DND-41 (cell line): ENCODE measurements around the gene DOCK8.

Experiments
- ATAC-seq: fragments of 200-7000 bp; cut with Tn5 transposase; 3 replicates; pipeline ENCODE4 v1.9.1; 2021; ENCODE audit warnings: low read depth; ENCODE audit not compliant: insufficient read depth
- DNase-seq: peaks from one replicate; pipeline ENCODE4 v3.0.0-alpha.2; 2020
- H2AFZ ChIP-seq: 2 replicates; pipeline ENCODE4 v1.6.0; 2012; ENCODE audit warnings: low read depth, low read length
- H3K27ac ChIP-seq: 2 replicates; pipeline ENCODE4 v1.5.1; 2012; ENCODE audit warnings: low read length, inconsistent platforms
- H3K27me3 ChIP-seq: fragments of 200-600 bp; sonication (generic); 2 replicates; pipeline ENCODE4 v1.6.0; 2012; ENCODE audit warnings: low read length, mild to moderate bottlenecking, inconsistent platforms; ENCODE audit not compliant: insufficient read depth, poor library complexity
- H3K36me3 ChIP-seq: 2 replicates; pipeline ENCODE4 v1.5.1; 2012; ENCODE audit warnings: low read length, inconsistent platforms; ENCODE audit not compliant: insufficient read depth
- H3K4me1 ChIP-seq: 2 replicates; pipeline ENCODE4 v1.5.1; 2012; ENCODE audit warnings: mild to moderate bottlenecking, low read length; ENCODE audit not compliant: insufficient read depth
- H3K4me2 ChIP-seq: 2 replicates; pipeline ENCODE4 v1.6.0; 2012; ENCODE audit warnings: mild to moderate bottlenecking, moderate library complexity, low read length, inconsistent platforms; ENCODE audit not compliant: insufficient read depth
- H3K4me3 ChIP-seq, 2 experiments: fragments of 200-600 bp in 1 of 2; shearing (Covaris generic) in 1 of 2; 2 replicates each; pipeline ENCODE4 v1.5.1; 2012 to 2016; ENCODE audit warnings: inconsistent platforms in 2 of 2, low read length in 2 of 2, mild to moderate bottlenecking in 2 of 2, low read depth in 1 of 2, moderate library complexity in 1 of 2
- H3K79me2 ChIP-seq: 2 replicates; pipeline ENCODE4 v1.6.0; 2012; ENCODE audit warnings: low read length, inconsistent platforms; ENCODE audit not compliant: insufficient read depth
- H3K9ac ChIP-seq: 2 replicates; pipeline ENCODE4 v1.6.0; 2012; ENCODE audit warnings: low read depth, mild to moderate bottlenecking, inconsistent platforms, low read length, moderate library complexity
- H3K9me3 ChIP-seq: 2 replicates; pipeline ENCODE4 v1.5.1; 2012; ENCODE audit warnings: low read length, moderate library complexity, mild to moderate bottlenecking, inconsistent platforms; ENCODE audit not compliant: insufficient read depth, severe bottlenecking
- H4K20me1 ChIP-seq: 2 replicates; pipeline ENCODE4 v1.6.0; 2012; ENCODE audit warnings: low read length; ENCODE audit not compliant: insufficient read depth
- EZH2 ChIP-seq: IDR thresholded peaks from 3 replicates; pipeline ENCODE4 v1.6.1; 2012; ENCODE audit warnings: borderline replicate concordance, low read depth, mild to moderate bottlenecking, moderate library complexity, low read length, inconsistent platforms; ENCODE audit not compliant: severe bottlenecking
- TF ChIP-seq, protein P1 (sequence below): IDR thresholded peaks from 2 replicates; pipeline ENCODE4 v1.5.1; 2012; ENCODE audit warnings: borderline replicate concordance, low read length, moderate library complexity, mild to moderate bottlenecking; ENCODE audit not compliant: poor library complexity, severe bottlenecking; ENCODE audit errors: extremely low read depth

The DOCK8 gene

DNA sequence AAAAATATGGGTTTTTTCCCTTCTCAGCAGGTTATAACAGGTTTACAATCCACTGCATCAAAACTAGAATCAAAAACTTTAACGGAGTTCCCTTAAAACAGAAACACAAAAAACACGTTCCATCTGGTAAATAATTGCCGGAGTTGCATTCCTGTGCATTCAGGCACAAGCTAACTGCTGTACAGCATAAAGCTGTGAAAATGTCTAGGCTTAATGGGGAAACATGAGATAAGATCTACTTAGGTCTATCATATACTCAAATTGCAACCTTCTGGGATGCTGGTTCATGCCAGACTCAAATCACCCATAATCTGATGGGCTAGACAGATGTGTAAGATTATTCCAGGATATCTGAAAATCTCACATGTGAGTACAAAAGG, 265.3 kb downstream of the DOCK8 start:
- Histone ChIP-seq H3K27me3 (no peaks in the 10 kb centered on the region), H4K20me1 (no peaks in the 10 kb centered on the region), H3K27ac (no peak overlapping the region), H3K9me3 (no peaks in the 10 kb centered on the region), H3K9ac (no peak overlapping the region), H3K4me3 (no peak overlapping the region), H3K79me2 (no peaks in the 10 kb centered on the region), H3K36me3 (no peaks in the 10 kb centered on the region), H3K4me2 (no peak overlapping the region), H3K4me1 (no peaks in the 10 kb centered on the region), H2AFZ (no peak overlapping the region)
- no peak for TF ChIP-seq EZH2
- TF ChIP-seq, protein P1, sequence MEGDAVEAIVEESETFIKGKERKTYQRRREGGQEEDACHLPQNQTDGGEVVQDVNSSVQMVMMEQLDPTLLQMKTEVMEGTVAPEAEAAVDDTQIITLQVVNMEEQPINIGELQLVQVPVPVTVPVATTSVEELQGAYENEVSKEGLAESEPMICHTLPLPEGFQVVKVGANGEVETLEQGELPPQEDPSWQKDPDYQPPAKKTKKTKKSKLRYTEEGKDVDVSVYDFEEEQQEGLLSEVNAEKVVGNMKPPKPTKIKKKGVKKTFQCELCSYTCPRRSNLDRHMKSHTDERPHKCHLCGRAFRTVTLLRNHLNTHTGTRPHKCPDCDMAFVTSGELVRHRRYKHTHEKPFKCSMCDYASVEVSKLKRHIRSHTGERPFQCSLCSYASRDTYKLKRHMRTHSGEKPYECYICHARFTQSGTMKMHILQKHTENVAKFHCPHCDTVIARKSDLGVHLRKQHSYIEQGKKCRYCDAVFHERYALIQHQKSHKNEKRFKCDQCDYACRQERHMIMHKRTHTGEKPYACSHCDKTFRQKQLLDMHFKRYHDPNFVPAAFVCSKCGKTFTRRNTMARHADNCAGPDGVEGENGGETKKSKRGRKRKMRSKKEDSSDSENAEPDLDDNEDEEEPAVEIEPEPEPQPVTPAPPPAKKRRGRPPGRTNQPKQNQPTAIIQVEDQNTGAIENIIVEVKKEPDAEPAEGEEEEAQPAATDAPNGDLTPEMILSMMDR, result no peak
- ATAC-seq (no peak), DNase-seq (no peak)

DNA sequence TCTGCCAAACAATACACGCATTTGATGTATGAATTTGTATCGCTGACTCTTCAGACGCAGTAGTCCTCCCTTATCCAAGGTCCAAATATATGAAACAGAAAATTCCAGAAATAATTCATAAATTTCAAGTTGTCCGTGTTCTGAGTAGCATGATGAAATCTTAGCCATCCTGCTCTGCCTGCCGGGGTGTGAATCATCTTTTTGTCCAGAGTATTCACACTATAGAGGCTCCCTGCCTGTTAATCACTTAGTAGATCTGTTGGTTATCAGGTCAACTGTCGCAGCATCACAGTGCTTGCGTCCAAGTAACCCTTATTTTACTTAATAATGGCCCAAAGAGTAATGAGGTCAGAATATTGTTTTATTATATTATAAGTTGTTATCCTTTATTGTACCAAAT, 268.1 kb downstream of the DOCK8 start:
- no peaks in the 10 kb centered on the region for H3K4me1 ChIP-seq
- TF ChIP-seq EZH2, result no peak
- TF ChIP-seq, protein P1, result no peak

DNA sequence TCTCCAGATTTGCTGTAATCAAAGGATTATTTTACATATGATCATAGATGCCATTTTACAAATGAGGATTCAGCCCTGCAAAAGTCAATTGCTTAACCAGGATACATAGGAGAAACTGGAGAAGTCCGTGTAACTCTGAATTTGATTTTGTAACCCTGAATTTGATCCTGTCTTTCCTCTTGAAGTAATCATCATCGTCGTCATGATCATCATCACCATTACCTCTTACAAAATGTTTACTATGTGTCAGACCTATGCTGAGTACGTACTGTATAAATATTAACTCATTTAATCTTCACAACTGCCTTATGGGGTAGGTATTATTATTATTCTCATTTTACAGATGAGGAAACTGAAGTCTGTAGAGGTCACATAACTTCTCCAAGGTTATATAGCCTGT, 271.5 kb downstream of the DOCK8 start:
- Histone ChIP-seq H3K27ac (no peak overlapping the region), H3K9ac (no peak overlapping the region), H3K36me3 (no peaks in the 10 kb centered on the region), H3K79me2 (no peaks in the 10 kb centered on the region), H3K4me1 (no peaks in the 10 kb centered on the region), H3K9me3 (no peaks in the 10 kb centered on the region), H2AFZ (no peak overlapping the region), H3K4me3 (no peak overlapping the region), H3K27me3 (no peaks in the 10 kb centered on the region), H4K20me1 (no peaks in the 10 kb centered on the region), H3K4me2 (no peak overlapping the region)
- DNase-seq, result no peak
- no peak for ATAC-seq
- no peak for TF ChIP-seq EZH2
- TF ChIP-seq, protein P1, result no peak

More for the DNA sequence above, 268.1 kb downstream of the DOCK8 start:
- ATAC-seq (no peak), DNase-seq (no peak)
- Histone ChIP-seq H3K4me3 (no peak overlapping the region), H3K9me3 (no peaks in the 10 kb centered on the region), H4K20me1 (no peaks in the 10 kb centered on the region), H3K9ac (no peak overlapping the region), H3K27ac (no peak overlapping the region), H3K4me2 (no peak overlapping the region), H3K27me3 (no peaks in the 10 kb centered on the region), H3K36me3 (no peaks in the 10 kb centered on the region), H3K79me2 (no peaks in the 10 kb centered on the region), H2AFZ (no peak overlapping the region)

DNA sequence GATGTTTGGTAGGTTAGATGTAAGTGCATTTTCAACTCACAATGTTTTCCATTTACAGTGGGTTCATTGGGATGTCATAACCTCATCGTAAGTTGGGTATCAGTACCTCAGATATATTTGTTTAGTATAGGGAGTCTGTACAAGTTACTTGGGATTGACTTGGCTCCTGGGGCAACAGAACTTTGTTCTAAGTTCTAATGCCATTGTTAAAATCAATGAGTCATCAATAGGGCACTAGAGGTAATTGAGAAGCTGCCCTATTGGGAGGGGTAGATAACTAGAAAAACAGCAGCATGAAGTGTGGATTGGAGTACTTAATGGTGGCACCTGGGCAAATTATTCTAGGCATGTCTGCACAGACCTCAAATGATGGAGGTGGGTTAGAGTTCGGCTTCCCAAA, 272.8 kb downstream of the DOCK8 start:
- Histone ChIP-seq H4K20me1 (no peaks in the 10 kb centered on the region), H3K9me3 (no peaks in the 10 kb centered on the region), H2AFZ (no peak overlapping the region), H3K4me1 (no peaks in the 10 kb centered on the region), H3K27me3 (no peaks in the 10 kb centered on the region), H3K9ac (no peak overlapping the region), H3K4me3 (no peak overlapping the region), H3K36me3 (no peaks in the 10 kb centered on the region), H3K4me2 (no peak overlapping the region), H3K79me2 (no peaks in the 10 kb centered on the region), H3K27ac (no peak overlapping the region)
- ATAC-seq, result no peak
- no peak for DNase-seq
- TF ChIP-seq, protein P1, result no peak
- TF ChIP-seq EZH2, result no peak
